Stromal cell of bone marrow (primary cell): Measurements from ENCODE around the gene ZNF70.

Experiments
- DNase-seq: peaks from one replicate; pipeline ENCODE4 v3.0.0-alpha.2; 2012; ENCODE audit warnings: low read depth

Gene ZNF70

DNA sequence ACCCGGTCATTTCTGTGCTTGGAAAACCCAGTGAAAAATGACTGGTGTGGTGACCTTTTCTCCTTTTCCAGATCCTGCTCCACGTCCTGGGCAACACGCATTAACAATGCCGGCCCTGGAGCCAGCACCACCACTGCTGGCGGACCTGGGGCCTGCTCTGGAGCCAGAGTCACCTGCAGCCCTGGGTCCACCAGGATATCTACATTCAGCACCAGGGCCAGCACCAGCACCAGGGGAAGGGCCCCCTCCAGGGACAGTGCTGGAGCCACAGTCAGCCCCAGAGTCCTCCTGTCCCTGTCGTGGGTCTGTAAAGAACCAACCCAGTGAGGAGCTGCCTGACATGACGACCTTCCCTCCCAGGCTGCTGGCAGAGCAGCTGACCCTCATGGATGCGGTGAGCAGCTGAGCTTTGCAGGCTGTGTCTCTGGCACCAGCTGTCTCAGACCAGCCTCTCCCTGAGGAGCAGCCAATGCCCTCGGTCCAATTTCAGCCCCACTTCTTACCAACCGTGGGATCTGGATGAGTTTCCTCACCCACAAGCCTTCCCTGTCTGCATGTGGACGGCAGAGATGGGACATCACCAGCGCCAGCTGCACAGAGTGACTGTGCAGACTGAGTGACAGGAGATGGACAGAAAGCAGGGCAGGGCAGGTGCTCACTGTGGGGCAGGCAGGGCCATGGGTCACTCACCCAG lies 58.2 kb downstream of the ZNF70 start:
- no peak for DNase-seq

DNA sequence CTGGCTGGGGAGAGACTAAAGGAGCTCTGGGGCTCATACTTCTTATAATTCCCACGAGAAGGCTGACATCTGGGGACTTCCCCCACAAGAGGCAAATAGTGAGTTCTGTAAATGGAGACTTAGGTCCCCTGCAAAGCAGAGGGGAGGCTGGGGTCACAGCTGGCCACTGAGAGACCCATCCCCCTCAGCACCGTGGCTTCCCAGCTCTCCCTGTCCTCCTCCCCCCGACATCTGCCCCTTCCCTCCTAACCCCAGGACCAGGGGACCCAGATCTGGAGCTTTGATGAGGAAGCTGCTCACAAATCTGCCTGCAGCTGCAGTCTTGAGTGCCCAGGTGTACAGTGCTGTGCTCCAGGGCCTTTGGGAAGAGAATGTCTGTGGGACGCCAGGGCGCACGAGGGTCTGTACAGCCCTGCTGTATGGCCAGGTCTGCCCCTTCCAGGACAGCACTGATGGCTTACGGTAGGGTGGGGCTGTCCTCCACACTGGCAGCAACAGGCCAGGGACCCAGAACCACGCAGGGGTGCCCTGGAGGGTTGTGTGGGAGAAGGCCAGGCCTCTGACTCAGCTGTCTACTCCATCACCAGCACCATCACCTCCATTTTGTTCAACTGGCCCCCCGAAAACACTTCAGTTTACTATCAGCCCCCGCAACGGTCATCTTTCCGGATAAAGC lies 59.0 kb downstream of the ZNF70 start:
- no peak for DNase-seq

DNA sequence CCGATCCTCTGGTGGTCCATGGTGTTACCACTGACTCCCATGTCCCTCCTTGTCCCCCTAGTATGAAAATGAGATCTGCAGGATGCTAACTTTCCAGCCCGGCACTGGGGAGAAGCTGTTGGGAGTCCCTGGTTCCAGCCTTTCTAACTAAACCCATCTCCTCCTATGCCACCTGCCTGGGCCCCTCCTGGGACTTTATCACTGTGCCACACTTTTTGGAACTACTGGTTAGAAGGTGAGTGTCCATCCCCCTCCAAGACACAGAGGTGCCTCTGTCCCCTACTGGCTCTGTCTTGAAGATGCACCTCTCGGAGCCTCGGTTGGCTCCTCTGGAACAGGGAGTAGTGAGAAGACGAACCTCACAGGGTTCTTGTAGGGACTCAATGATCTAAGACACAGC lies 60.2 kb downstream of the ZNF70 start, which contains the start of gene RGL4:
Gene RGL4, plus strand, starts transcription at position 301 of the 400 bp plus-strand sequence. CDS start 1,018 bp downstream, outside the sequence.
- DNase-seq = no peak

DNA sequence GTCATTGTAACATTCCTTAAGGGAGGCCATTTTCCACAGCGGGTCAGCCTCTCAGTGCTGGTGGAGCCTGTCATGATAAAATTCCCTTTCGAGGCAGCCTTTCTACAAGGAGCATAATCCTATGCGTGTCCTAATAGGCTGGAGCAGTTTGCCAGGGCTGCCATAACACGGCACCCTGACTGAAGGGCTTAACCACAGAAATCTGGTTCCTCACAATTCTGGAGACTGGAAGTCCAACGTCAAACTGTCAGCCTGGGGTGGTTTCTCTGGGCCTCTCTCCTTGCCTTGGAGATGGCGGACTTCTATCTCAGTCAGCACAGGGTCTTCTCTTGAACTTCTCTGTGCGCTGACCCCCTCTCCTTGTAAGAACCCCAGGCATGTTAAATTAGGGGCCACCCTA lies 61.5 kb downstream of the ZNF70 start:
- DNase-seq = no peak
